GM19395 (cell line): ENCODE measurements around the gene CASQ2.

Source experiments
- ATAC-seq: cut with Tn5 transposase; IDR thresholded peaks from one replicate; pipeline ENCODE4 v1.9.1; 2021; ENCODE audit warnings: mild to moderate bottlenecking, moderate library complexity; ENCODE audit not compliant: unreplicated experiment

The CASQ2 gene

GRCh38 chr1:115669002-115669673 is 99.4 kb downstream of the CASQ2 start:
- ATAC-seq: no peak

DNA sequence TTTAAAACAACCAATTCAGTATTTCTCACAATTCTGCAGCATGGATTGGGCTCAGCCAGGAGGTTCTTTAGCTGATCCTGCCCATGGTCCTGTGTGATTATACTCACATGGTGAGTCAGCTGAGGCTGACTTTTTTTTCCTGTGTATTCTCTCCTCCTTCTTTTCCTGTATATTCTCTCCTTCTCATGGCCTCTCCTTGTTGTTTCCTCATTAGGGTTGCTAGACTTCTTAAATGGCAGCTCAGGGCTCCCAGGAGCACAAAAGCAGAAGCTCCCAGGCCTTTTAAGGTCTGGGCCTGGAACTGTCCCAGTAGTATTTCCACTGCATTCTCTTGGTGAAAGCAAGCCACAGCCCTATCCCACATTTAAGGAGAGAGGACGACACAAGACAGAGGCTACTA is 99.9 kb downstream of the CASQ2 start:
- no peak for ATAC-seq

DNA sequence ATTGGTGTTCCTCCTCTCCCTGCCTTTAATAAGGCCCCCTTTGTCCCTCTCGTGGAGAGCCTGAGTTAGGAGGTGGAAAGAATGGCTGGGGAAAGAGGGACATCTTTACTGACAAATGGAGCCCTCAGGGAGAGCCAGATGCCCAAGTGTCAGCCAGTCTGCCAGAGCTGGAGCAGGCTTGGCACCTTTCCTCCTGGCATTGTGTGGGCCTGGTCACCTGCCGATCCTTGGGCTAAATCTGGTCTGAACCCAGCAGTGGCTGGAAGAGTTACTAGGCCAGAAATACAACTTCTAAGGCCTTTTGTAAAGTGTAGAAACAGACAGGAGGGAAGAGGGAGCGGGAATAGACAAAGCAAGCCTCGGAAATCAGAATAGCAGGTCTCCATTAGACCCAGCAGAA is 101.8 kb downstream of the CASQ2 start:
- ATAC-seq: no peak

DNA sequence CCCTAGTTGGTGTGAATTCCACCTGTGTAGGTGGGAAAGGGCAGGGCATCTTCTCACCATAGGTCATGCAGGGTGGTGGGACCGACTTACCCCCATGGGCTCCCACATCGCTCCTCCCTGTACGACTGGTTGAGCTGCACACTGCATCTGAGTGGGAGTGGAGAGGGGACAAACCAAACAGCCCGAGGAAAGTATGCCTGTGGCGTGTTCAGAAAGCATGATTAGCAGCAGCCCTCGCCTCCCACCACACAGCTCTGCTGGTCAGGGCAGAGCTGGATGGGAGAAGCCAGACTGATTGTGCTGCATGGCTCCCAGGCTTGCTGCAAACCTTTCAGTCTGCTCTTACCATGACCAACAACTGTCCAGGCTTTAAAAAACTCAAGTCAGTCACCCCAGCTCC is 102.3 kb downstream of the CASQ2 start:
- ATAC-seq: no peak

- no peak for ATAC-seq
Measured at GRCh38 chr1:115665319-115666096, 103.0 kb downstream of the CASQ2 start.

- no peak for ATAC-seq
Measured at GRCh38 chr1:115661157-115661556, 107.4 kb downstream of the CASQ2 start.

- no peak for ATAC-seq
Measured at GRCh38 chr1:115660151-115660550, 108.4 kb downstream of the CASQ2 start.

DNA sequence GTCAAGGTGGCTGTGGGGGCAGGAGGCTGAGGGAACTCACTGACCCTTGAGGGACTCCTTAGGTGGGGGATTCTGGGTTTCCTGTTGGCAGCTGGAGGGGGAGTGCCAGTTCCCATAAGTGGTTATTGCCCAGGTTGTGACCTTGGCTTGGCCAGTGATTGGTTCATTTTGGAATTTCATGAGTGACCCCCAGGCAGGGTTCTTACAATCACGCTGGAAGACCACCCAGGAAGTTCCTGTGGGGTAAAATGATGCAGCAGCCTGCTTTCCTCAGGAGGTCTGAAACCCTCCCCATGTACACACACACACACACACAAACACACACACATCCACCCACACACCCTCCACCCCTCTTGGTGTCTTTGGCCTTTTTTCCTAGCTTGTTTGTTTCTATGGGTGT is 109.9 kb downstream of the CASQ2 start:
- no peak for ATAC-seq

DNA sequence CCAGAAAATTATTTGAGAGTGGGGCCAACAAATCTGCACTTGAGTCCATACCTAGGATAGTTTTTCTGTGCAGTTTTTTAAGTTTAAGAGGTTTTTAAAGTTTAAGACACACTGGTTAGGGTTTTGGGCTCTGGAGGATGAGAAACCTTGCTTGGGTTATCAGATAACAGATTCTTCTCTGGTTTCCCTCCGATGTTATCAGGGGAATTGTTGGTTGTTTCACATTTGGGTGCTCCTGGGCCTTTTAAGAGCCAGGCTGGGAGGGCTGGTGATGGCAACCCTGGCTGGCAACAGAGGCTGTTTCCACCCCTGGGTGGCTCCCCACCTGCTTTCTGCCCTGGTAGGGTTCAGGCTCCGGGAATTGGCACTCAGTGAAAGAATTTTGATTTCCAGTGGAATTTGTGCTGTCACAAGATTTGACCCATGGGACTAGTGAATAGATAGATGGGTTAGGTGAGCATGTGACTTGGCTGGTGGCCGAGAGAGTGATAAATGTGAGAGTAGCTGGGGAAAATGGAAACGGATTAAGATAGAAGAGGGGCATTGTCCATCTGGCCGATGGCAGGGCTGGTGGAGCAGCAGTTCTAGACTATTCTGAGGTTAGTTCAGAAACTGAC is 111.9 kb downstream of the CASQ2 start:
- no peak for ATAC-seq

- no peak for ATAC-seq
Measured at GRCh38 chr1:115655916-115656315, 112.6 kb downstream of the CASQ2 start.

DNA sequence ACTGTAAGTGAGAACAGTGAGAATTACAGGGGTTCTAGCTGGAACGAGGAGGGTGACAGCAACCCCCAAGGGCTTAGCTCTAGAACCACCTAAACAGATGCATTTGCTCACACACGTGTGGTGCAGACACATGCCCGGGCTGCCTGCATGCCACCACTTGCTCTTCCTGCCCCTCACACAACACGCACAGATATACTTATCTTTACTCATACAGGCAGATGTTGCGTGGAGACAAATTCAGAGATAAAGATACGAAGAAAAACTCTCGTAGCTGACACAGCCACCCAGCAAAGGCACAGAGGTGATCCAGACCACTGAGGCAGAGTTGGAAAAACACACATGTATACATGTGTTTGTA is 113.2 kb downstream of the CASQ2 start:
- ATAC-seq: no peak

GRCh38 chr1:115654663-115655305 is 113.7 kb downstream of the CASQ2 start:
- ATAC-seq: no peak

DNA sequence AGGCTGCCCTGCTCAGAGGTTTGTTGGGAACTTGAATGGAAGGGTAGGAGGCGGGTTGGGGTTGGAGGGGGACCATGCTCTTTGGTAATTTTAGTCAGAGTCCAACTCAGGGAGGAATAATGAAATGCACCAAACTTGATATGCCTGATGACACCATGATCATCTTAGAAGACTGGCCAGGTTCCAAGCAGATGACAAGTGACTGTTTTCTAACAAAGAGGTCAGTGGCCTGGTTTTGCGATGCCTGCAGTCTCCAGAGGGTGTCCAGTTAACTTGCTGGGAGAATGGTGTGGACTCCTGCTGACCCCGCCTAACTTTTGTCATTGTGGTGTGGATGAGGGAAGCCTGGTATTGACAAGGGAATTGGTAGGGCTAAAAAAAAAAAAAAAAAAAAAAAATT is 114.4 kb downstream of the CASQ2 start:
- no peak for ATAC-seq

GRCh38 chr1:115652236-115652788 is 116.2 kb downstream of the CASQ2 start:
- ATAC-seq: no peak

GRCh38 chr1:115651391-115651790 is 117.1 kb downstream of the CASQ2 start:
- no peak for ATAC-seq

DNA sequence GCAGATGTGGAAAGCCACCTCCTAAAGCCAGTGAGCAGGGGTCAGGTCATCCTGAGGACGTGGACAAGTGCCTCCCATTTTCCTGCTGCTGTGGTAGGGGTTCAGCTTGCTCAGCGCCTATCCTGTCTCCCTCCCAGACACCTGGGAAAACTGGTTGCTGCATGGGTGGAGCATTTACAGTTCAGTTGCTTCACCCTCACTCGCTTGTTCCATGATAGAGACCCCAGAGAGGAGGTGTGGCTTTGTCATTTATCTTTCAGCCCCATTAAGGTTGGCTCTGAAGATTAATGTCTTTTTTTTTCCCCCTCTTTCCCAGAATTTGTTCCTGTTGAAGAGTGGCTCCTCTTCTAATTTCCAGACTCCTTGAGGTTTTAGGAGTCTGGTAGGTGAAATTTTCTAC is 117.6 kb downstream of the CASQ2 start:
- ATAC-seq: no peak
